HG03571 (cell line): Measurements from ENCODE around the gene TMC4.

Source experiments
- ATAC-seq: cut with Tn5 transposase; IDR thresholded peaks from one replicate; pipeline ENCODE4 v1.9.1; 2021; ENCODE audit not compliant: unreplicated experiment

Gene TMC4

DNA sequence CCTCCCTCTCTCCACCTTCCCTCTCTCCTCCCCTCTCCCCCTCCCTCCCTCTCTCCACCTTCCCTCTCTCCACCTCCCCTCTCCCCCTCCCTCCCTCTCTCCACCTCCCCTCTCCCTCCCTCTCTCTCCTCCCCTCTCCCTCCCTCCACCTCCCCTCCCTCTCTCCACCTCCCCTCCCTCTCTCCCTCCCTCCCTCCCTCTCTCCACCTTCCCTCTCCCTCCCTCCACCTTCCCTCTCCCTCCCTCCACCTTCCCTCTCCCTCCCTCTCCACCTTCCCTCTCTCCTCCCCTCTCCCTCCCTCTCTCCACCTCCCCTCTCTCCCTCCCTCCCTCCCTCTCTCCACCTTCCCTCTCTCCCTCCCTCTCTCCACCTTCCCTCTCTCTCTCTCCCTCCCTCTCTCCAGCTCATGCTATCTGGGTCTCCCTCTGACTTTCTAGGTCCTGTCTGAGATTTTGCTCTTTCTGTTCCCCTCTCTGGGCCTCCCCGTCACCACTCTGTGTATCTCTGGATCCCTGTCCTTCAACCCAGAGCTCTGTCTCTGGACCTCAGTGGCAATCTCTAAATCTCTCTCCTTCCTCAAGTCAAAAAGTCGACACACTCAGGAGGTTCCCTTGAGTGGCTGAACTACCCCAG, 38.9 kb downstream of the TMC4 start:
- ATAC-seq, result no peak

DNA sequence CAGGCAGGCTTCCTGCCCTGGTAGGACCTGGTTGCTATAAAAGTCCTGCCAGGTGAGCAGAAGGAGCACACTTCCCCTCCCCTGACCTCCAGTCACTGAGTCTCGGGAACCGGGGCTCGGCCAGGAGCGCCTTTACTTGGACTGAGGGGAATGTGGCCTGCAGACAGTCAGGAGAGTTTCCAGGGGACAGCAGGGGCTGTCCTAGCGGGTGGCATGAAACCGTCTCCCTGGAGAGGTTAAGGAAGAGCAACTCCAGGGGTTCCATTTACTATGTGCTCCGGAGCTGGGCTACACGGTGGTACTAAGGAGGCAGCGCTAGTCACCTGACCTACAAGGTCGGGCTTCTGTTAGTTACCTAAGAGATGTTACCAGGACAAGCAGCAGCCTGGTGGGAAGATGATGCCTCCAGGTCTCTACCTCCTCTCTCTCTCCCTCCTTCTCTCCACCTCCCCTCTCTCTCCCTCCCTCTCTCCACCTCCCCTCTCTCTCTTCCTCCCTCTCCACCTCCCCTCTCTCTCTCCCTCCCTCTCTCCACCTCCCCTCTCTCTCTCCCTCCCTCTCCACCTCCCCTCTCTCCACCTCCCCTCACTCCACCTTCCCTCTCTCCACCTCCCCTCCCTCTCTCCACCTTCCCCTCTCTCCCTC, 39.5 kb downstream of the TMC4 start:
- ATAC-seq, result no peak

DNA sequence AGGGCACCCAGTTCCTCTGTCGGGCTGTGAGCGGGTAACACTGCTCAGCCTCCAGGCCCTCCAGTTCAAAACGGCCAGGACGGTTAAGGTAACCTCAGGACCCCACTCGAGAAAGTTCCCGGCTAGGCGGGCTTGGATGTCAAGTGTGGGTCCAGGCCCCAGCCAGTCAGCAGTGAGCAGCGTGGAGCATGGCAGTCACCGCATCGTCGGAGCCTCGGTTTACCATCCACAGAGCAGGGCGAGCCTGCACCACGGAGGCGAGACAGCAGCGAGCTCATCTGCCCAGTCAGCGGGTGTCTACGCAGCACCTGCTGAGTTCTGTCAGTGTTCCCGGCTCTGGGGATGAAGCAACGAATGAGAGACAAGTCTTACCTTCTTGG, 43.4 kb downstream of the TMC4 start:
- ATAC-seq, result no peak

DNA sequence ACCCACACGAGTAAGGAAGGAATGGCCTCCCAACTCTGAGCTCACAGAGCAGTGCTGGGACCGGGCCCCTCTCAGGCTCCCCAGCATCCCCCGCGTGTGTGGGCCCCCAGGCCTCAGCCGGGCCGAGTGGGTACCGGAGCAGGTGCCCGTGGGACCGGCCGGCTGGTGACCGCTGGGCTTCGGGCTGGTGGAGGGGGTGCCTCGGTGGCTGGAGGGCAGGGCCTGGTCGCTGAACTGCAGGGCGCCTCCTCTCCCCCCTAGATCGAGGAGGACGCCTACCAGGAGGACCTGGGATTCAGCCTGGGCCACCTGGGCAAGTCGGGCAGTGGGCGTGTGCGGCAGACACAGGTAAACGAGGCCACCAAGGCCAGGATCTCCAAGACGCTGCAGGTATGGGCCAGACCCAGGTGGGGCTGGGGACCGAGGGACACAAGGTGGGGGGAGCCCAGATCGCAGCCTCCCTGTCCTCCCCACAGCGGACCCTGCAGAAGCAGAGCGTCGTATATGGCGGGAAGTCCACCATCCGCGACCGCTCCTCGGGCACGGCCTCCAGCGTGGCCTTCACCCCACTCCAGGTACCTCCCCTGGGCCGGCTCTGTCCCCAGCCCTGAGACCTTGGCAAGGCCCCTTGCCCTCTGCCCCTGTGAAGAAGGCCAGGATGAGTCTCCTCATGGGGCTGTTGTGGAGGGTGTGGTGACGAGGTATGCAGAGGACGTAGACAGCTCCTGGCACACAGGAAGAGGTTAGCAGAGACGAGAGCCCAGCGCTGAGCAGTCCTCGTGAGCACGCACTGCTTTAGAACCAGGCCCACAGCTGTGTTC, 44.0 kb downstream of the TMC4 start:
- ATAC-seq, result no peak

DNA sequence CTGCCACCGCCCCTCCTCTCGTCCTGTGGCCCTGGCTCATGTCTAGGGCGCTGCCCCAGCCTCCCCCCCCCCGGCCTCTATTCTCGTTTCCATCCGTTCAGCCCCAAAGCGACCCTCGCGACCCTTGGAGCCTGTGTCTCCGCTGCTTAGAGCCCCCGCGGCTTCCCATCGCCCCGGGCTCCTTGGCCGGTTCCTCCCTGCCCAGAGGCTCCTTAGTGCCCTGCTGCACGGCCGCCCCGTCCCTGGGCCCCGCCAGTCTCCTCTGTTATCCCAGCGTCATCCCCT, 44.6 kb downstream of the TMC4 start:
- no peak for ATAC-seq

DNA sequence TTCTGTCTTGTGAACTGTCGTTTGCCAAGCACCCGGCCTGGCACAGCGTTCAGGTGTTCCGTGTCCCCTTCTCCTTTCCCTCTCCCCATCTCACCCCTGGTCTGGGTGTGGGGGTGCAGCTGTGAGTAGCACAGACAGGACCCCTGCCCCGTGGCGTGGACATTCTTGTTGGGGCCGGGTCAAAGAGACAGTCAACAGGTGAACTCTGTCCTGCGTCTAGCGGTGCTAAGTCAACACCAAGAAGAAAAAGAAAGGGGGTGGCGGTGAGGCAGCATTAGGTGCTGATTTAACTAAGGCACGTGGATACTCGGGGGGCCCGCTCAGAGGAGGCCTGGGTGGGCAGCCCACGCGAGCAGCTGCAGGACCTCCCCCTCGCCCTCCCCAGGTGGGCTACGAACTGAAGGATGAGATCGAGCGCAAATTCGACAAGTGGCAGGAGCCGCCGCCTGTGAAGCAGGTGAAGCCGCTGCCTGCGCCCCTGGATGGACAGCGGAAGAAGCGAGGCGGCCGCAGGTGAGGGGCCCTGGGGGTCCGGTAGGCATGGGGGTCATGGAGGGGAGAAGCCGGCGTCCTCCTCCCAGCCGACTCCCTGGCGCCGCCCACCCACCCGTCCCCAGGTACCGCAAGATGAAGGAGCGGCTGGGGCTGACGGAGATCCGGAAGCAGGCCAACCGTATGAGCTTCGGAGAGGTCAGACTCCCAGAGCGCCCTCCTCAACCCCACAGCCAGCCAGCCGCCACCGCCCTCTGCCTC, 45.1 kb downstream of the TMC4 start:
- no peak for ATAC-seq

DNA sequence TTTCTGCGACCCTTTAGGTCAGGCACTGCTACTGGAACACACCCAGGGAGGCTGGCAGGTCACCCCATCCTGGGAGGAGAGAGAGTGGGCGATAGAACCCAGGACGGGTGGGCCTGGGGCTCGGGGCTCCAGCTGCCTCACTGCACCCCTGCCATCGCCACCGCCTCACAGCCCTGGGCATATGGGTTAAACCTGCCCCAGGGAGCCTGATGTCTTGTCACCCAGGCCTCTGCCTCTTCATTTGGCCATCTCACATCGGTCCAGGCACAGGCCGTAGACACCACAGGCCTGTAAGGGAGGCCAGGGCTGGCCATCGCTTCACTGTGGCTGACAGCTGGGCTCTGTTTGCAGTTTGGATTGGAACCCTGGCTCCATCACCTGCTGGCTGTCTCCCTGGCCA, 47.2 kb downstream of the TMC4 start:
- no peak for ATAC-seq

DNA sequence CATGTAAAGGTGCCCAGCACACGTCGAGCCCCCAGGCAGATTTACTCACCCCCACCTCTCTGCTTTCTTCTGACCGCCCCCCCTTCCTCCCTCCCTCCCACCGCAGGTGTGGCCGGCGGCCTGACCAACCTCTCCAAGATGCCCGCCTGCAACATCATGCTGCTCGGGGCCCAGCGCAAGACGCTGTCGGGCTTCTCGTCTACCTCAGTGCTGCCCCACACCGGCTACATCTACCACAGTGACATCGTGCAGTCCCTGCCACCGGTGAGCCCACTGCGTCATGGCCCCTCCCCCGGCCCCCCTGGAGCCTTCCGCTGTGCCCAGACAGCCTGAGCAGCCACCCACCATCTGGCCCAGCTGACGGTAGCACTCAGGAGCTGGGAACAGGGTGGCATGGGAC, 48.6 kb downstream of the TMC4 start:
- no peak for ATAC-seq

DNA sequence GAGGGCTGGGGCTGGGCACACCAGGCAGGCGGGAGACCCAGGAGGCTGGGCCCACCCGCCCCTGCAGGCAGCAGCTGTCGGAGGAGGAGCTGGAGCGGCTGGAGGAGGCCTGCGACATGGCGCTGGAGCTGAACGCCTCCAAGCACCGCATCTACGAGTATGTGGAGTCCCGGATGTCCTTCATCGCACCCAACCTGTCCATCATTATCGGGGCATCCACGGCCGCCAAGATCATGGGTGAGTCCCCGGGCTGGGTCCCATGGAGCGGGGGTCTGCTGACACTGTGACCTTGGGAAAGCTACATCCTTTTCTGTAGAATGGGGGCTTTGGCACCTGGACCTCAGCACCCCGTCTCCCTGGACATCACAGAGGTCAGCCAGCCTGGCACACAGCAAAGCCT, 49.3 kb downstream of the TMC4 start:
- no peak for ATAC-seq

DNA sequence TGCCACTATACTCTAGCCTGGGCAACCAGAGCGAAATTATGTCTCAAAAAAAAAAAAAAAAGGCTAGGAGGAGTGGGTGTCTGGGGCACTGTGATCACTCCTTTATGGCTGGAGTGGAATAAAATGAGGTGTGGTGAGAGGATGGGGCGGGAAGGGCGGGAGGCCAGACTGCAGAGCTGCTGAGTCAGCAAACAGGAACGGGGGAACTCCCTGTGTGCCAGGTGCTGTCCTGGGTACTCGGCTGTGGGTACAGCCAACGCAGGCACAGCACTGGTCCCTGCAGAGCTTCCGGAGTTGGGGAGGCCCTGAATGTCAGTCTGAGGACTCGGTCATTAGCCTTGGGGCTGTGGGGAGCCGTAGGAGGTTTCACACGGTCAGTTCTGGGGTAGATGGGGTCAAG, 51.7 kb downstream of the TMC4 start:
- ATAC-seq, result no peak

DNA sequence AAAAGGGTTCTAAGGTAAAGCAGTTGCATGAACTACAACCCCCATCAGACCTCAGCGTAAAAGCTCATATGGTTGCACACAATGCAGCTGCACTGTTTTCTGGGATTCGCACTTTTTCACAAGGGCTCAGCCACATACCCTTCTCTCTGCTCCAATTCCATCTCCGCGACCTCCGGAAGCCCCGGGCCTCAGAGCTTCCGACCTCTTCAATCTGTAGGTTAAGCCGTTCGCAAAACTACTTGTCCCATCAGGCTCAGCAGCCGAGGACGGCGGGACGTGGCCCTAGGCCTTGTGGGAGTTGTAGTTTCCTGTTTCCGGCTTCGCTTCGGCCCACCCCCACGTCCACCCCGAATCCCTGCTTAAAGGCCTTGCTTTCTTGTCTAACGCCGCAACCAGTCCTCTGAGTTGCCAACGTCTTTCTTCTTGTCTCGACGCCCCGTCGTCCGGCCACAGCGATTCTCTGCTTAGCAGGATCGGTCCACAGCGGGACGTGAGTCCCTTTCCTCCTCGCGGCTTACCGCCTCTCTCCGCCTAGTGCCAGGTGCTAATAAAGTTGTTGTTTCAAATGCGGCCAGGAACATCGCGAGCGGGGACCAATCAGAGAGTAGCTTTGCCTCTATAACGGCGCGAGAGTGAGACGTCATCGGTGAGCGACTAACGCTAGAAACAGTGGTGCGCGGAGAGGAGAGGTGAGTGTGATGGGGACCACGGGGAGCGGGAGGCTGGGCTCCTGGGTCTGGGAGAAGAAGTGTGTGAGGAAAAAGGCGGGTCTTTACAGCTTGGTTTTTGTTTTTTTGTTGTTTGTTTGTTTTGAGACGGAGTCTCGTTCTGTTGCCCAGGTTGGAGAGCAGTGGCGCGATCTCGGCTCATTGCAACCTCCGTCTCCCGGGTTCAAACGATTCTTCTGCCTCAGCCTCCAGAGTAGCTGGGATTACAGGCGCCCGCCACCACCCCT, 57.6 kb downstream of the TMC4 start, which contains the start of the genes PRPF31 and TFPT:
Gene PRPF31 (plus strand): TSS at position 646 of the 955 bp plus-strand sequence. CDS start 2,525 bp downstream, outside the sequence.
Gene TFPT (minus strand): TSS at position 549 of the 955 bp plus-strand sequence. CDS start 388 bp downstream, at position 161.
- ATAC-seq, result peak; percentile 73

DNA sequence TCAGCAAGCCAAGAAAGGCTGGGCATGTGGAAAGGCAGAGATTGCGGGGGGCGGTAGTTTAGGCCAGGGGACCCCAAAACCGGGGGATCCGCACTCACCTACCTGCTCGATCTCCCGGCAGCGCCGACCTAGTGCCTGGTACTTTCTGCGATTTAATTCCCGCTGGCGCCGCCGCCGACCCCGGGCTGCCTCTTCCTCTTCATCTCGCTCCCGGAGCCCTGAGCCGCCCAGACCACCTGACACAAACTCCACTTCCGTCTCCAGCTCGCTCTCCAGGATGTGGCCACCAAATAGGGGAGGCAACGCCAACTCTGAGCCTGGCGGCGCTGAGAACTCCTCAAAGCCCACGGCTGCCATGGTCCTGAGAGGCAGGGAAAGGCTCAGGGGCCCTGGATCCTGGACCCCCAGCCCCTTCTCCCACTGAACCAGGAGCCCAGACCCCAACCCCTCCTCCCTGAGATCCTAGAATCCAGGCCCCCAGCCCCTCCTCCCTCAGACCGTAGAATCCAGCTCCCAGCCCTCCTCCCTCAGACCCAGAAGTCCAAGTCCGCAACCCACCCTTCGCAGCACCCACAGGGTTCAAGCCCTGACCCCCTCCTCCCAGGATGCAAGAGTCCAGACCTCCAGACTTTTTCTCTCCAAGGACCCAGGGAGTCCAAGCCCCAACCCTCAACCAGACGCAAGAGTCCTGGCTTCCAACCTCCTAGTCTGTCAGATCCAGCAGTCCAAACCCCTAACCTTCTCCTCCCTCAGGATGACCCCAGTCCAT, 58.4 kb downstream of the TMC4 start:
- no peak for ATAC-seq
